SU-DHL-6 (cell line): Measurements from ENCODE around the gene PTGES2.
"Not testable (repeated sequence)": the region's sequence is repeated elsewhere in the genome, so short reads cannot be mapped to it uniquely, and the experiment has no call there.

Experiments
- H2AFZ ChIP-seq: fragments of 200-600 bp; sonication (generic); 2 replicates; pipeline ENCODE4 v1.6.1; 2014; ENCODE audit warnings: low read depth, mild to moderate bottlenecking, moderate library complexity, mixed read lengths, antibody characterized with exemption, low read length; ENCODE audit not compliant: severe bottlenecking
- H3F3A ChIP-seq: fragments of 200-600 bp; shearing (Covaris generic); 2 replicates; pipeline ENCODE4 v1.6.0; 2016; ENCODE audit warnings: antibody characterized with exemption, mild to moderate bottlenecking; ENCODE audit not compliant: insufficient read depth
- H3K27ac ChIP-seq: fragments of 200-600 bp; sonication (generic); 2 replicates; pipeline ENCODE4 v1.5.1; 2016; ENCODE audit warnings: low read depth, mild to moderate bottlenecking, low read length, moderate library complexity, mixed read lengths
- H3K27me3 ChIP-seq: fragments of 200-600 bp; sonication (generic), shearing (Covaris generic); 2 replicates; pipeline ENCODE4 v1.6.0; 2014; ENCODE audit warnings: mild to moderate bottlenecking, low read length
- H3K36me3 ChIP-seq: fragments of 200-600 bp; sonication (generic); 2 replicates; pipeline ENCODE4 v1.6.1; 2014; ENCODE audit warnings: mild to moderate bottlenecking, low read length, mixed read lengths
- H3K4me2 ChIP-seq: fragments of 300-600, 200-600 bp; shearing (Covaris generic), sonication (generic); 2 replicates; pipeline ENCODE4 v1.6.0; 2014; ENCODE audit warnings: low read length, low read depth, mild to moderate bottlenecking; ENCODE audit not compliant: poor library complexity, severe bottlenecking
- H3K4me3 ChIP-seq: fragments of 200-600 bp; sonication (generic); 2 replicates; pipeline ENCODE4 v1.5.1; 2014; ENCODE audit warnings: antibody characterized with exemption, low read length, mild to moderate bottlenecking, mixed read lengths; ENCODE audit not compliant: insufficient read depth, poor library complexity, severe bottlenecking
- H3K79me2 ChIP-seq: fragments of 200-600 bp; sonication (generic); 2 replicates; pipeline ENCODE4 v1.6.1; 2014; ENCODE audit warnings: mild to moderate bottlenecking, low read length, moderate library complexity; ENCODE audit not compliant: insufficient read depth
- H3K9ac ChIP-seq: fragments of 200-600 bp; sonication (generic); 2 replicates; pipeline ENCODE4 v1.7.0; 2014; ENCODE audit warnings: mild to moderate bottlenecking, low read length
- H3K9me2 ChIP-seq: fragments of 200-600 bp; sonication (generic); replicated peaks from 2 replicates; pipeline ENCODE4 v1.6.1; 2014; ENCODE audit warnings: low read length; ENCODE audit not compliant: insufficient read depth
- H3K9me3 ChIP-seq: fragments of 200-600 bp; sonication (generic); 2 replicates; pipeline ENCODE4 v1.6.1; 2014; ENCODE audit warnings: low read length, mixed read lengths; ENCODE audit not compliant: insufficient read depth
- H4K20me1 ChIP-seq: fragments of 200-600 bp; sonication (generic); 2 replicates; pipeline ENCODE4 v1.6.1; 2014; ENCODE audit warnings: low read depth, mild to moderate bottlenecking, antibody characterized with exemption, low read length, moderate library complexity, mixed read lengths
- CTCF ChIP-seq: fragments of 200-600 bp; sonication (generic); IDR thresholded peaks from one replicate; pipeline ENCODE4 v1.5.1; 2017; ENCODE audit warnings: antibody characterized with exemption, mild to moderate bottlenecking, low read length, moderate library complexity; ENCODE audit not compliant: insufficient read depth, poor library complexity, severe bottlenecking
- EZH2phosphoT487 ChIP-seq: fragments of 200-600 bp; sonication (generic), shearing (Covaris generic); conservative IDR thresholded peaks from 2 replicates; pipeline ENCODE4 v1.6.1; 2018; ENCODE audit warnings: mild to moderate bottlenecking, antibody characterized with exemption, low read length, moderate library complexity, mixed read lengths

The PTGES2 gene

GRCh38 chr9:128114326-128115186 is 13.0 kb downstream of the PTGES2 start:
- Histone ChIP-seq H3K9me2 (no peaks in the 10 kb centered on the region), H3K79me2 (no peaks in the 10 kb centered on the region), H2AFZ (no peak overlapping the region), H3K4me2 (no peak overlapping the region), H3K36me3 (no peaks in the 10 kb centered on the region), H4K20me1 (no peaks in the 10 kb centered on the region), H3K27ac (no peak overlapping the region), H3K27me3 (no peaks in the 10 kb centered on the region), H3K4me3 (no peak overlapping the region), H3F3A (0 out of 2 replicates have a peak, but pooled peaks cover 10% of the 10 kb centered on the region), H3K9ac (no peak overlapping the region), H3K9me3 (no peaks in the 10 kb centered on the region)
- no peak for TF ChIP-seq CTCF
- TF ChIP-seq EZH2phosphoT487 = no peak

- Histone ChIP-seq H3K9me3 (no peaks in the 10 kb centered on the region), H4K20me1 (no peaks in the 10 kb centered on the region), H3K4me2 (no peak overlapping the region), H3F3A (0 out of 2 replicates have a peak, but pooled peaks cover 11% of the 10 kb centered on the region), H3K79me2 (no peaks in the 10 kb centered on the region), H3K9ac (no peak overlapping the region), H2AFZ (no peak overlapping the region), H3K27ac (no peak overlapping the region), H3K9me2 (no peaks in the 10 kb centered on the region), H3K36me3 (no peaks in the 10 kb centered on the region), H3K27me3 (no peaks in the 10 kb centered on the region), H3K4me3 (no peak overlapping the region)
- TF ChIP-seq EZH2phosphoT487 (no peak), CTCF (no peak)
Observed at GRCh38 chr9:128113526-128114325, 13.8 kb downstream of the PTGES2 start.

- not testable (repeated sequence) for H3K9me2 ChIP-seq, H2AFZ ChIP-seq, H3K4me3 ChIP-seq, H3K36me3 ChIP-seq, H3K4me2 ChIP-seq, H3K27ac ChIP-seq, H3K9me3 ChIP-seq, H3K79me2 ChIP-seq, H3K9ac ChIP-seq, H3K27me3 ChIP-seq, H4K20me1 ChIP-seq
- H3F3A ChIP-seq = 0 out of 2 replicates have a peak, but pooled peaks cover 11% of the 10 kb centered on the region
Observed at GRCh38 chr9:128111726-128112125, 15.8 kb downstream of the PTGES2 start.
